ENCODE data around the gene FIGNL2. TPM values are rescaled to one million over a fixed set of nuclear protein-coding genes. Genes with fewer than 3 reads are reported as not detected.
"Not testable (repeated sequence)": the region's sequence is repeated elsewhere in the genome, so short reads cannot be mapped to it uniquely, and the experiment has no call there.

Gene FIGNL2
- polyA plus RNA-seq, 1 donor (not counting 4 experiments of a cell fraction or from before 2014, with no cell fraction given), result not detected

DNA sequence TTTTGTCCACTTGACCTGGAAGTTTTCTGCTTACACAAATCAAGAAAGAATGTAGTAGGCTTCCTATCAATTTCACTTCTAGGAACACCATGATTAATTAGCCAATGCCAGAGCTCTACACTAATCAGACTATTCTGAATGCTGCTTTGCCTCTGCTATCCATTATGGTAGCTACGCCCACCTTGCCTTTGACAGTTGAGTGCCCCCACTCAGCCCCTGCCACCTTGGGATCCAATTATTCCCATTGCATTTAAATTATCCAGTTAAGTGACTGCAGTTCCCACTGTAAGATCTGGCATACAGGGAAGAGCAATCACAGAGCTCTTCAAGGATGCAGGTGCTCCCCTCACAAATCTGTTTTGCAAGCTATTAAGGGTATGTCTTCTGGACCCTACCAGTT lies 47.5 kb downstream of the FIGNL2 start:
- no peaks in the 10 kb centered on the region for H4K20me1 ChIP-seq (ENCODE audit: control insufficient read depth, extremely low read depth, insufficient read depth, low read length)
- H3K79me2 ChIP-seq (ENCODE audit: control insufficient read depth, insufficient read depth, low read length), result no peaks in the 10 kb centered on the region
- no peak for FAIRE-seq
- H3K4me1 ChIP-seq (ENCODE audit: control insufficient read depth, extremely low read depth, insufficient read depth, low read length), result peaks cover 10% of the 10 kb centered on the region
- no peak overlapping the region for H3K27ac ChIP-seq (ENCODE audit: control insufficient read depth, insufficient read depth, low read length)
- no peaks in the 10 kb centered on the region for H3K27me3 ChIP-seq (ENCODE audit: control insufficient read depth, extremely low read depth, insufficient read depth, low read length)
- TF ChIP-seq CTCF (optimal IDR thresholded peaks at IDR 0.05 in 1 of 3, IDR thresholded peaks at IDR 0.05 in 1 of 3, conservative IDR thresholded peaks at IDR 0.05 in 1 of 3; ENCODE audit: extremely low read depth in 1 of 3, insufficient read depth in 2 of 3, low read length in 3 of 3) (no peak), EZH2 (IDR thresholded peaks at IDR 0.05; ENCODE audit: low read length) (no peak)
- no peak overlapping the region for H3K4me3 ChIP-seq (ENCODE audit: control insufficient read depth in 2 of 3, extremely low read depth in 1 of 3, insufficient read depth in 2 of 3, low read depth in 1 of 3, low read length in 3 of 3)
- no peaks in the 10 kb centered on the region for H3K9me1 ChIP-seq (ENCODE audit: control insufficient read depth, extremely low read depth, insufficient read depth, low read length)
- no peak overlapping the region for H2AFZ ChIP-seq (ENCODE audit: control insufficient read depth, low read length)
- no peak overlapping the region for H3K9ac ChIP-seq (ENCODE audit: control insufficient read depth, extremely low read depth, insufficient read depth, low read length)
- H3K4me2 ChIP-seq (ENCODE audit: control insufficient read depth, extremely low read depth, insufficient read depth, low read depth, low read length), result no peak overlapping the region
- H3K9me3 ChIP-seq (ENCODE audit: control insufficient read depth, low read depth, low read length), result no peaks in the 10 kb centered on the region
- dilution Hi-C loops (cut with MboI; ENCODE audit: extremely low pct_ligation_motif_present, low sequenced_read_pairs), result no loop called here
- H3K36me3 ChIP-seq (ENCODE audit: control insufficient read depth in 2 of 2, extremely low read depth in 1 of 2, insufficient read depth in 2 of 2, low read length in 2 of 2), result no peaks in the 10 kb centered on the region
- DNase-seq (ENCODE audit: low read depth, low spot score), result no peak

DNA sequence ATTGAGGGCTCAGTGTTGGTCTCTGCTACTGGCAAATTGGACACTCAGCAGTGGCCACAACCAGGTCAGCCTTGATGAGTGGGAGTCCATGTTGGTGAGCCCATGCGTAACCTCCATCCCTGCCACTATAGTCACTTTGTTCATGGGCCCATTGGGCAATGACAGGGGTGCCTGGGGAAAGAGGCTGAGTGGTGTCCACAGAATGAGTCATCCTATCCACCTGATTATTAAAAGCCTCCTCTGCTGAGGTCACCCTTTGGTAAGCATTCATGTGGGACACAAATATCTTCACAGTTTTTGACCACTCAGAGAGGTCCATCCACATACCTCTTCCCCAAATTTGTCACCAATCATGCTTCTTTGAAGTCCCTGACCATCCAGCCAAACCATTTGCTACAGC lies 50.0 kb downstream of the FIGNL2 start:
- no peaks in the 10 kb centered on the region for H3K9me3 ChIP-seq (ENCODE audit: control insufficient read depth, low read depth, low read length)
- H4K20me1 ChIP-seq (ENCODE audit: control insufficient read depth, extremely low read depth, insufficient read depth, low read length), result no peaks in the 10 kb centered on the region
- no peaks in the 10 kb centered on the region for H3K79me2 ChIP-seq (ENCODE audit: control insufficient read depth, insufficient read depth, low read length)
- no peaks in the 10 kb centered on the region for H3K36me3 ChIP-seq (ENCODE audit: control insufficient read depth in 2 of 2, extremely low read depth in 1 of 2, insufficient read depth in 2 of 2, low read length in 2 of 2)
- no peak overlapping the region for H3K27ac ChIP-seq (ENCODE audit: control insufficient read depth, insufficient read depth, low read length)
- no peak for DNase-seq (ENCODE audit: low read depth, low spot score)
- H3K4me3 ChIP-seq (ENCODE audit: control insufficient read depth in 2 of 3, extremely low read depth in 1 of 3, insufficient read depth in 2 of 3, low read depth in 1 of 3, low read length in 3 of 3), result no peak overlapping the region
- H3K9ac ChIP-seq (ENCODE audit: control insufficient read depth, extremely low read depth, insufficient read depth, low read length), result no peak overlapping the region
- TF ChIP-seq CTCF (optimal IDR thresholded peaks at IDR 0.05 in 1 of 3, IDR thresholded peaks at IDR 0.05 in 1 of 3, conservative IDR thresholded peaks at IDR 0.05 in 1 of 3; ENCODE audit: extremely low read depth in 1 of 3, insufficient read depth in 2 of 3, low read length in 3 of 3), result no peak
- TF ChIP-seq EZH2 (IDR thresholded peaks at IDR 0.05; ENCODE audit: low read length), result no peak
- H3K9me1 ChIP-seq (ENCODE audit: control insufficient read depth, extremely low read depth, insufficient read depth, low read length), result no peaks in the 10 kb centered on the region
- no peak overlapping the region for H2AFZ ChIP-seq (ENCODE audit: control insufficient read depth, low read length)
- no peak for FAIRE-seq
- no peaks in the 10 kb centered on the region for H3K27me3 ChIP-seq (ENCODE audit: control insufficient read depth, extremely low read depth, insufficient read depth, low read length)
- dilution Hi-C loops (cut with MboI; ENCODE audit: extremely low pct_ligation_motif_present, low sequenced_read_pairs), result no loop called here
- no peak overlapping the region for H3K4me2 ChIP-seq (ENCODE audit: control insufficient read depth, extremely low read depth, insufficient read depth, low read depth, low read length)
- peaks cover 10% of the 10 kb centered on the region for H3K4me1 ChIP-seq (ENCODE audit: control insufficient read depth, extremely low read depth, insufficient read depth, low read length)

- H3K27me3 ChIP-seq (ENCODE audit: control insufficient read depth, extremely low read depth, insufficient read depth, low read length); H3K79me2 ChIP-seq (ENCODE audit: control insufficient read depth, insufficient read depth, low read length); H3K9me1 ChIP-seq (ENCODE audit: control insufficient read depth, extremely low read depth, insufficient read depth, low read length); H3K9ac ChIP-seq (ENCODE audit: control insufficient read depth, extremely low read depth, insufficient read depth, low read length); FAIRE-seq; H3K4me3 ChIP-seq (ENCODE audit: control insufficient read depth in 2 of 3, extremely low read depth in 1 of 3, insufficient read depth in 2 of 3, low read depth in 1 of 3, low read length in 3 of 3); H3K9me3 ChIP-seq (ENCODE audit: control insufficient read depth, low read depth, low read length); H3K4me2 ChIP-seq (ENCODE audit: control insufficient read depth, extremely low read depth, insufficient read depth, low read depth, low read length); H3K27ac ChIP-seq (ENCODE audit: control insufficient read depth, insufficient read depth, low read length); H4K20me1 ChIP-seq (ENCODE audit: control insufficient read depth, extremely low read depth, insufficient read depth, low read length); dilution Hi-C loops (cut with MboI; ENCODE audit: extremely low pct_ligation_motif_present, low sequenced_read_pairs); DNase-seq (ENCODE audit: low read depth, low spot score); H2AFZ ChIP-seq (ENCODE audit: control insufficient read depth, low read length); H3K36me3 ChIP-seq (ENCODE audit: control insufficient read depth in 2 of 2, extremely low read depth in 1 of 2, insufficient read depth in 2 of 2, low read length in 2 of 2): not testable (repeated sequence)
- peaks cover 14% of the 10 kb centered on the region for H3K4me1 ChIP-seq (ENCODE audit: control insufficient read depth, extremely low read depth, insufficient read depth, low read length)
Measured at GRCh38 chr12:51798051-51798450, 50.5 kb downstream of the FIGNL2 start.
